ENCODE data around the gene MOB3A.

The MOB3A gene

GRCh38 chr19:2057484-2058469, 38.3 kb downstream of the MOB3A start:
- DNase-seq (ENCODE audit: extremely low read depth, low read depth): no peak
- TF ChIP-seq, protein P1, sequence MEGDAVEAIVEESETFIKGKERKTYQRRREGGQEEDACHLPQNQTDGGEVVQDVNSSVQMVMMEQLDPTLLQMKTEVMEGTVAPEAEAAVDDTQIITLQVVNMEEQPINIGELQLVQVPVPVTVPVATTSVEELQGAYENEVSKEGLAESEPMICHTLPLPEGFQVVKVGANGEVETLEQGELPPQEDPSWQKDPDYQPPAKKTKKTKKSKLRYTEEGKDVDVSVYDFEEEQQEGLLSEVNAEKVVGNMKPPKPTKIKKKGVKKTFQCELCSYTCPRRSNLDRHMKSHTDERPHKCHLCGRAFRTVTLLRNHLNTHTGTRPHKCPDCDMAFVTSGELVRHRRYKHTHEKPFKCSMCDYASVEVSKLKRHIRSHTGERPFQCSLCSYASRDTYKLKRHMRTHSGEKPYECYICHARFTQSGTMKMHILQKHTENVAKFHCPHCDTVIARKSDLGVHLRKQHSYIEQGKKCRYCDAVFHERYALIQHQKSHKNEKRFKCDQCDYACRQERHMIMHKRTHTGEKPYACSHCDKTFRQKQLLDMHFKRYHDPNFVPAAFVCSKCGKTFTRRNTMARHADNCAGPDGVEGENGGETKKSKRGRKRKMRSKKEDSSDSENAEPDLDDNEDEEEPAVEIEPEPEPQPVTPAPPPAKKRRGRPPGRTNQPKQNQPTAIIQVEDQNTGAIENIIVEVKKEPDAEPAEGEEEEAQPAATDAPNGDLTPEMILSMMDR (IDR thresholded peaks at IDR 0.05; ENCODE audit: low read depth, low read length, missing control alignments): no peak
- H3K4me3 ChIP-seq (replicated peaks; ENCODE audit: low read depth, low read length): no peak overlapping the region

GRCh38 chr19:2056837-2057192, 39.3 kb downstream of the MOB3A start:
- DNase-seq (ENCODE audit: extremely low read depth, low read depth): no peak
- H3K4me3 ChIP-seq (replicated peaks; ENCODE audit: low read depth, low read length): no peak overlapping the region
- TF ChIP-seq, protein P1 (IDR thresholded peaks at IDR 0.05; ENCODE audit: low read depth, low read length, missing control alignments): no peak

DNA sequence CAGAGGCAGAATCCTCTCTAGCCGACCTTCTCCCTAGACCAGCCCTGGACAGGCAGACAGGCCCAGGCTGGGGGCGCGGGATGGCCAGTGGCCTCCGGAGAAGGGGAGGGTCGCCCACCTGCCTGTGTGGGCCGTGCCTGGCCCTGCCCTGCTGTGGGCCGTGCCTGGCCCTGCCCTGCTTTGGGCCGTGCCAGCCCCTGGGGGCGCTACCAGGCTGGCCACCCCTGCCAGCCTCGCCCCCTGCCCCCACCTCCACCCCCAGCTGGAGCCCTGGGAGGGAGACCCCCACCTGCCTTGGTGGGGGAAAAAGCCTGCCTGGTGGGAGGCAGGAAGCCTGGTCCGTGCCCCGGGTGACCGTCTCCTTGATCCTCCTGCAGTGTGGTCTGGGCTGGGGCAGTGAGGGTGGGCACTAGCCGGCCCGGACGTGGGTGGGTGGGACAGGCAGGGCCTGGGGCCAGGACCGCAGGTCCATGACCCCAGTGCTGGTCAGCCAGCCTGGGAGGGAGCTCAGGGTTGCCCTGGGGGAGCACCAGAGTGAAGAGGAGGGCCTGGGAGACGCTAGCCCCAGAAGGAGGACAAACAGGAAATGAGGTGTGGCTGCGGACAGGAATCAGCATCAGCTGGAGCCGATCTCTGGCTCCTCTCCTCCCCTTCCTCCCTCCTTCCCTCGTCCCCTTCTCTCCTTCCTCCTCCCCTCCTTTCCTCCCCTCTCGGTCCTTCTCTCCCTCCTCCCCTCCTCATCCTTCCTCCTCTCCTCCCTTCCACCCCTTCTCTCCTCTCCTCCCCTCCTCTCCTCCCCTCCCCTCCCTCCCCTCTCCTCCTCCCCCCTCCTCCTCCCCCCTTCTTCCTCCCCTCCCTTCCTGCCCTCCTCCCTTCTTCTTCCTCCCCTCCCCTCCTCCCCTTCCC, 39.9 kb downstream of the MOB3A start:
- TF ChIP-seq, protein P1 (IDR thresholded peaks at IDR 0.05; ENCODE audit: low read depth, low read length, missing control alignments): no peak
- H3K4me3 ChIP-seq (replicated peaks; ENCODE audit: low read depth, low read length): 0 out of 2 replicates have a peak overlapping the region, but pooled peaks have one; percentile 16
- DNase-seq (ENCODE audit: extremely low read depth, low read depth): peak; percentile 69

- DNase-seq (ENCODE audit: extremely low read depth, low read depth): no peak
- TF ChIP-seq, protein P1 (IDR thresholded peaks at IDR 0.05; ENCODE audit: low read depth, low read length, missing control alignments): no peak
- H3K4me3 ChIP-seq (replicated peaks; ENCODE audit: low read depth, low read length): no peak overlapping the region
Measured at GRCh38 chr19:2054763-2055162, 41.4 kb downstream of the MOB3A start.

- no peak for DNase-seq (ENCODE audit: extremely low read depth, low read depth)
- no peak overlapping the region for H3K4me3 ChIP-seq (replicated peaks; ENCODE audit: low read depth, low read length)
- TF ChIP-seq, protein P1 (IDR thresholded peaks at IDR 0.05; ENCODE audit: low read depth, low read length, missing control alignments): no peak
Measured at GRCh38 chr19:2053601-2054389, 42.3 kb downstream of the MOB3A start.

All from HFF-Myc (cell line).